D721Med (cell line): Measurements from ENCODE around the gene MICAL2.

Experiments
- DNase-seq: peaks from one replicate; pipeline ENCODE4 v3.0.0; 2011; ENCODE audit warnings: low spot score; ENCODE audit not compliant: insufficient read length
- FAIRE-seq: peaks from 2 replicates; lab custom pipeline; 2011; peaks lifted over from hg19 to GRCh38; lab: Jason Lieb, UNC
- TF ChIP-seq, protein P1 (sequence below): IDR thresholded peaks from 2 replicates; pipeline ENCODE4 v1.5.1; 2012; ENCODE audit warnings: mild to moderate bottlenecking, control low read depth; ENCODE audit not compliant: insufficient read depth; ENCODE audit errors: missing control alignments

Gene MICAL2

DNA sequence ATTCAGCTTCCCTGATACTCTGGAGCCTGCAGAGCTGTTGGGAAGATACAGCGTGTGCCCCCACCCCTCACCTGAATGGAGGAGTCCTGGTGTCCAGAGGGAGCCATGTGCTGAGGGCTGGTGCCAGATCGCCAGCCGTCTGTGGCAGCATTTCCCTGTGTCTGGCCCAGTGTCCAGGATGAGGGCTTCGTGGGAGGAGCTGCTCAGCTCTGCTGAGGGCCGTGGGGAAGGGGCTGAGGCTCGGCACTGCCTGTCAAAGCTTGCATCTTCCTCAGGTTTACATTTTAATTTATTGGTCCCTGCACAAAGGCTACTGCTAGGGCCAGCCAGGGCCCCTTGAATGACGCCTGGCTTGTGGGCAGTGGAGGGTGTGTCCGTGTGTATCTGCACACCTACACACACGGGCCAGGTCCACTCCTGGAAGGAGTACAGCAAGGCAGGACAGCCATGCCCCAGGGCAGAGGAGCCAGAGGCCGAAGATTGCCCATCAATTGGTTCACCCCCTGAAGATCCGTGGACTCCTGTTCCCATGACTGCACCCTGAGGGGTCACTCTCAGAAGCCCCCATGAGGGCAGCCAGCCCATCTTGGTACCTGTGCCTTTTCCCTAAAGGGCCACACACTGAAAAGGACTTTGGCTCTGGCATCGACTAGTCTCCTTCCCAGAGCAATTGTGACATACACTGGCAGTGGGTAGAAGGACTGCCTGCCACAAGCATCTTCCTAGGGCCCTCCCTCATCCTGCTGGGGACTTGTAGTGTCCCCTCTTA, 159.2 kb downstream of the MICAL2 start:
- FAIRE-seq (no peak), DNase-seq (no peak)
- TF ChIP-seq, protein P1, sequence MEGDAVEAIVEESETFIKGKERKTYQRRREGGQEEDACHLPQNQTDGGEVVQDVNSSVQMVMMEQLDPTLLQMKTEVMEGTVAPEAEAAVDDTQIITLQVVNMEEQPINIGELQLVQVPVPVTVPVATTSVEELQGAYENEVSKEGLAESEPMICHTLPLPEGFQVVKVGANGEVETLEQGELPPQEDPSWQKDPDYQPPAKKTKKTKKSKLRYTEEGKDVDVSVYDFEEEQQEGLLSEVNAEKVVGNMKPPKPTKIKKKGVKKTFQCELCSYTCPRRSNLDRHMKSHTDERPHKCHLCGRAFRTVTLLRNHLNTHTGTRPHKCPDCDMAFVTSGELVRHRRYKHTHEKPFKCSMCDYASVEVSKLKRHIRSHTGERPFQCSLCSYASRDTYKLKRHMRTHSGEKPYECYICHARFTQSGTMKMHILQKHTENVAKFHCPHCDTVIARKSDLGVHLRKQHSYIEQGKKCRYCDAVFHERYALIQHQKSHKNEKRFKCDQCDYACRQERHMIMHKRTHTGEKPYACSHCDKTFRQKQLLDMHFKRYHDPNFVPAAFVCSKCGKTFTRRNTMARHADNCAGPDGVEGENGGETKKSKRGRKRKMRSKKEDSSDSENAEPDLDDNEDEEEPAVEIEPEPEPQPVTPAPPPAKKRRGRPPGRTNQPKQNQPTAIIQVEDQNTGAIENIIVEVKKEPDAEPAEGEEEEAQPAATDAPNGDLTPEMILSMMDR: no peak

- no peak for FAIRE-seq
- DNase-seq: no peak
- TF ChIP-seq, protein P1: no peak
These were observed 159.9 kb downstream of the MICAL2 start for GRCh38 chr11:12270215-12270797.

DNA sequence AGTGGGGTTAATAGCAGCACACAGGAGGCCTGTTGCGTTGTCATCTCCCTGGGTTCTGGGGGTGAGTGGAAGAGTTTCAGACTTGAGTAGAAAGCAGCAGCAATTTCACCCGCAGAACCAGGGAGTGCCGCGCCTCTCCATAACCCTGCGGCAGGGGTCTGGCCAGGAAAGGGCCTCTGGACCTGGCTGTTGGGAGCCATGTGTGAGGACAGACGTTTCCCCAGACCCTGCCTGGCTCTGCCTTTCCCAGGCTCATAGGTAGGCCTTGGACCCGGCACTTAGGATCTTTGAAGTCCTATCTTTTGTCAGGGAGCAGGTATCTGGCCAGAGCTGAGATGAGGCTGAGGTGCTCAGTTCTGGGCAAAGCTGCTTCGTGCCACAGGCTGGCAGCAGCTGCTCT, 160.4 kb downstream of the MICAL2 start:
- TF ChIP-seq, protein P1: no peak
- FAIRE-seq (no peak), DNase-seq (no peak)

- no peak for DNase-seq
- TF ChIP-seq, protein P1: no peak
- no peak for FAIRE-seq
These were observed 160.9 kb downstream of the MICAL2 start for GRCh38 chr11:12271241-12271640.

DNA sequence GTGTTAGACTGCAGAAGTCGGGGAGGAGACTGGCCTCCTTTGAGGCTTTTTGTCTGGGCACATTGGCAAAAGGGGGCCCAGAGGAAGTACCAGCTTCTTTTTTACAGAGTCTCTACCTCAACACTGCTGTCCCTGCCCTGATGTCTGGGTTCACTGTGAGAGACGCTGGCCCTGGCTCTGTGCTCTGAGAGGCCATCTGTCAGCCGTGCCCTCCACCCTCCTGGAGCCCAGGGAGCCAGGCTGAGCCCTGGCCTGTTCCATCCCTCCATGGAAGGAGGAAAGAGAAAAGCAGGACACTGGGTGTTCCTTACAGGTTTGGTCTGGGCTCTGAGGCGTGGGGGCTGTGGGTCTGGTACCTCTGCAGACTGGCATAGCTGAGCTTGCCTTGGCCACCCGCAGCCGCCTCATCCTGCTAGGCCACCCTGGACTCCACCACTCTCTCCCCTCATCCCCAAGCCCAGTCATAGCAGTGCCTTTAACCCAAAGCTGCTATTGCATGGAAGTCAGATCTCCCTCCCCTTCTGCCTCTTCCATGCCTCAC, 161.5 kb downstream of the MICAL2 start:
- TF ChIP-seq, protein P1: no peak
- no peak for DNase-seq
- no peak for FAIRE-seq

DNA sequence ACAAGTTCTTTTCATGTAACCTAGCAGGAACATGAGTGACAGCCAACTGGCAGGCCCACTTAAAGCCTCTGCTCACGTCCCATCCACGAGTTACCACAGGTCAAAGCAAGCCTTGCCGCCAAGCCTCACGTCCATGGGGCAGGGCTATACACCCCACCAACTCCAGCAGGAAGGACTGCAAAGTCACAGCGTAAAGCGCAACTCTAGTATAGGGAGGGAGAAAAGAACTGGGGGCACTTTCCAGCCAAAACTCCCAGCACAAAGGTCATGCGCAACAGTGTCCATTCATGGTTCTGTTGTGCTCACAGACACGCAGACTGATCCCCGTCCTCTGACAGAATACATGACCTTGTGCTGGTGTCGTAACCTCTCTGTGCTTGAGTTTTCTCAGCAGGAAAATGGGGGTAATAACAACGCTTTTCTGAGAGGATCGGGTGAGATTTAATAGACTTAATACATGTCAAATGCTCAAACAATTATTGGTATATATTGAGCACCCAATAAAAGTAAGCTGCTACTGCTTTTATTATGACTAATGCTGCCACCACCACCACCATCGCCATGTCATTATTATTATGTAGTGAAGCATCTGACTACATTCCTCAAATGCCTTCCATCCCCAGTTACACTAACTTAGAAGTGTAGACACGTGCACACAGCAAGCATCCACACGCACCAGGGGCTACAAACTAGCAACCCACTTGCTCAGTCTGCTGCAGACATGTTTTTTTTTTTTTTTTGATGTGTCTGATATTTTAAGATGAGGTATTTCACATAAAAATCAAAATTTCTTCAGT, 162.6 kb downstream of the MICAL2 start:
- TF ChIP-seq, protein P1: no peak
- FAIRE-seq (no peak), DNase-seq (no peak)
